Measurements from ENCODE around the gene RNF144B. TPM values are rescaled to one million over a fixed set of nuclear protein-coding genes. Genes with fewer than 3 reads are reported as not detected.

Gene RNF144B
- total and polyA plus RNA-seq, 4 experiments from 2014 or later: 0.93 to 5.8 (median 3.2) TPM

- Histone ChIP-seq H3K27ac (ENCODE audit: low read depth, low read length) (no peak overlapping the region), H3K4me1 (ENCODE audit: insufficient read depth, low read length) (no peaks in the 10 kb centered on the region), H3K4me3 (ENCODE audit: low read length in 2 of 2) (no peak overlapping the region), H3K36me3 (ENCODE audit: insufficient read depth, low read length) (no peaks in the 10 kb centered on the region), H3K9me3 (ENCODE audit: control insufficient read depth in 1 of 2, low read length in 2 of 2) (no peaks in the 10 kb centered on the region), H3K27me3 (ENCODE audit: insufficient read depth, low read length) (no peaks in the 10 kb centered on the region)
- H3K4me3 Mint-ChIP-seq: no peak overlapping the region
- no peaks in the 10 kb centered on the region for H3K9me3 Mint-ChIP-seq
- intact Hi-C loops (cut with micrococcal nuclease): no loop called here
- ChIA-PET POLR2A (ENCODE audit: partially characterized antibody) (no interaction called here), CTCF (ENCODE audit: partially characterized antibody) (no interaction called here)
- DNase-seq: no peak
- peaks cover 0 to 2% of the 10 kb centered on the region in 2 donors for H3K27me3 Mint-ChIP-seq
- H3K36me3 Mint-ChIP-seq: peaks cover 3 to 28% of the 10 kb centered on the region in 2 donors
- H3K27ac Mint-ChIP-seq: no peak overlapping the region
- H3K4me1 Mint-ChIP-seq: peaks cover 0 to 2% (median 0%) of the 10 kb centered on the region in 4 donors
Measured at GRCh38 chr6:18415207-18415606, 28.1 kb downstream of the RNF144B start.

GRCh38 chr6:18415671-18416340 is 28.7 kb downstream of the RNF144B start:
- peaks cover 3 to 23% of the 10 kb centered on the region in 2 donors for H3K36me3 Mint-ChIP-seq
- no peak overlapping the region for H3K4me3 ChIP-seq (ENCODE audit: low read length in 2 of 2)
- H3K27me3 Mint-ChIP-seq: no peaks in the 10 kb centered on the region
- H3K9me3 Mint-ChIP-seq: no peaks in the 10 kb centered on the region
- ChIA-PET POLR2A (ENCODE audit: partially characterized antibody) (no interaction called here), CTCF (ENCODE audit: partially characterized antibody) (no interaction called here)
- DNase-seq: no peak
- no peaks in the 10 kb centered on the region for H3K4me1 Mint-ChIP-seq
- H3K27me3 ChIP-seq (ENCODE audit: insufficient read depth, low read length): no peaks in the 10 kb centered on the region
- no peak overlapping the region for H3K27ac ChIP-seq (ENCODE audit: low read depth, low read length)
- H3K27ac Mint-ChIP-seq: no peak overlapping the region
- intact Hi-C loops (cut with micrococcal nuclease): no loop called here
- no peaks in the 10 kb centered on the region for H3K4me1 ChIP-seq (ENCODE audit: insufficient read depth, low read length)
- H3K9me3 ChIP-seq (ENCODE audit: control insufficient read depth in 1 of 2, low read length in 2 of 2): no peaks in the 10 kb centered on the region
- no peak overlapping the region for H3K4me3 Mint-ChIP-seq
- H3K36me3 ChIP-seq (ENCODE audit: insufficient read depth, low read length): no peaks in the 10 kb centered on the region

GRCh38 chr6:18416341-18416679 is 29.2 kb downstream of the RNF144B start:
- no peak overlapping the region for H3K27ac Mint-ChIP-seq
- H3K9me3 ChIP-seq (ENCODE audit: control insufficient read depth in 1 of 2, low read length in 2 of 2): no peaks in the 10 kb centered on the region
- H3K27me3 ChIP-seq (ENCODE audit: insufficient read depth, low read length): no peaks in the 10 kb centered on the region
- CTCF ChIA-PET (ENCODE audit: partially characterized antibody): no interaction called here
- DNase-seq: no peak
- POLR2A ChIA-PET (ENCODE audit: partially characterized antibody): no interaction called here
- no peaks in the 10 kb centered on the region for H3K4me1 Mint-ChIP-seq
- no peak overlapping the region for H3K4me3 ChIP-seq (ENCODE audit: low read length in 2 of 2)
- peaks cover 3 to 23% of the 10 kb centered on the region in 2 donors for H3K36me3 Mint-ChIP-seq
- intact Hi-C loops (cut with micrococcal nuclease): no loop called here
- H3K9me3 Mint-ChIP-seq: no peaks in the 10 kb centered on the region
- H3K4me3 Mint-ChIP-seq: no peak overlapping the region
- H3K27me3 Mint-ChIP-seq: no peaks in the 10 kb centered on the region
- H3K36me3 ChIP-seq (ENCODE audit: insufficient read depth, low read length): no peaks in the 10 kb centered on the region
- H3K27ac ChIP-seq (ENCODE audit: low read depth, low read length): no peak overlapping the region
- H3K4me1 ChIP-seq (ENCODE audit: insufficient read depth, low read length): no peaks in the 10 kb centered on the region

- Mint-ChIP-seq H3K4me3 (no peak overlapping the region), H3K9me3 (no peaks in the 10 kb centered on the region), H3K4me1 (no peaks in the 10 kb centered on the region), H3K27me3 (no peaks in the 10 kb centered on the region), H3K36me3 (peaks cover 3 to 10% of the 10 kb centered on the region in 2 donors), H3K27ac (no peak overlapping the region)
- H3K9me3 ChIP-seq (ENCODE audit: control insufficient read depth in 1 of 2, low read length in 2 of 2): no peaks in the 10 kb centered on the region
- ChIA-PET POLR2A (ENCODE audit: partially characterized antibody) (no interaction called here), CTCF (ENCODE audit: partially characterized antibody) (no interaction called here)
- no peak overlapping the region for H3K4me3 ChIP-seq (ENCODE audit: low read length in 2 of 2)
- H3K4me1 ChIP-seq (ENCODE audit: insufficient read depth, low read length): no peaks in the 10 kb centered on the region
- intact Hi-C loops (cut with micrococcal nuclease): no loop called here
- no peak overlapping the region for H3K27ac ChIP-seq (ENCODE audit: low read depth, low read length)
- no peaks in the 10 kb centered on the region for H3K27me3 ChIP-seq (ENCODE audit: insufficient read depth, low read length)
- H3K36me3 ChIP-seq (ENCODE audit: insufficient read depth, low read length): no peaks in the 10 kb centered on the region
- no peak for DNase-seq
Measured at GRCh38 chr6:18420328-18420727, 33.2 kb downstream of the RNF144B start.

GRCh38 chr6:18422136-18422535 is 35.0 kb downstream of the RNF144B start:
- POLR2A ChIA-PET (ENCODE audit: partially characterized antibody): no interaction called here
- DNase-seq: no peak

GRCh38 chr6:18423426-18423825 is 36.3 kb downstream of the RNF144B start:
- Histone ChIP-seq H3K36me3 (ENCODE audit: insufficient read depth, low read length) (no peaks in the 10 kb centered on the region), H3K4me1 (ENCODE audit: insufficient read depth, low read length) (no peaks in the 10 kb centered on the region), H3K27ac (ENCODE audit: low read depth, low read length) (no peak overlapping the region), H3K27me3 (ENCODE audit: insufficient read depth, low read length) (no peaks in the 10 kb centered on the region), H3K4me3 (ENCODE audit: low read length in 2 of 2) (no peak overlapping the region), H3K9me3 (ENCODE audit: control insufficient read depth in 1 of 2, low read length in 2 of 2) (no peaks in the 10 kb centered on the region)
- H3K27ac Mint-ChIP-seq: no peak overlapping the region
- CTCF ChIA-PET (ENCODE audit: partially characterized antibody): interaction anchor here (0.7 kb wide), 1 partner anchor 15 kb away, joined by 3 read pairs; no protein-coding TSS in a partner anchor
- no peaks in the 10 kb centered on the region for H3K4me1 Mint-ChIP-seq
- POLR2A ChIA-PET (ENCODE audit: partially characterized antibody): no interaction called here
- H3K4me3 Mint-ChIP-seq: no peak overlapping the region
- peaks cover 6 to 10% of the 10 kb centered on the region in 2 donors for H3K36me3 Mint-ChIP-seq
- no peaks in the 10 kb centered on the region for H3K27me3 Mint-ChIP-seq
- DNase-seq: no peak
- intact Hi-C loops (cut with micrococcal nuclease): no loop called here
- no peaks in the 10 kb centered on the region for H3K9me3 Mint-ChIP-seq

More at GRCh38 chr6:18422136-18422535, 35.0 kb downstream of the RNF144B start:
- no peaks in the 10 kb centered on the region for H3K36me3 ChIP-seq (ENCODE audit: insufficient read depth, low read length)
- H3K27ac Mint-ChIP-seq: no peak overlapping the region
- intact Hi-C loops (cut with micrococcal nuclease): no loop called here
- H3K4me1 Mint-ChIP-seq: no peaks in the 10 kb centered on the region
- H3K27me3 ChIP-seq (ENCODE audit: insufficient read depth, low read length): no peaks in the 10 kb centered on the region
- H3K4me3 Mint-ChIP-seq: no peak overlapping the region
- H3K27ac ChIP-seq (ENCODE audit: low read depth, low read length): no peak overlapping the region
- H3K9me3 Mint-ChIP-seq: no peaks in the 10 kb centered on the region
- no peaks in the 10 kb centered on the region for H3K36me3 Mint-ChIP-seq
- H3K27me3 Mint-ChIP-seq: no peaks in the 10 kb centered on the region
- CTCF ChIA-PET (ENCODE audit: partially characterized antibody): no interaction called here
- H3K9me3 ChIP-seq (ENCODE audit: control insufficient read depth in 1 of 2, low read length in 2 of 2): no peaks in the 10 kb centered on the region
- no peaks in the 10 kb centered on the region for H3K4me1 ChIP-seq (ENCODE audit: insufficient read depth, low read length)
- no peak overlapping the region for H3K4me3 ChIP-seq (ENCODE audit: low read length in 2 of 2)

- H3K4me3 ChIP-seq (ENCODE audit: low read length in 2 of 2): no peak overlapping the region
- Mint-ChIP-seq H3K36me3 (peaks cover 7 to 12% of the 10 kb centered on the region in 2 donors), H3K27ac (no peak overlapping the region), H3K4me1 (no peaks in the 10 kb centered on the region), H3K27me3 (no peaks in the 10 kb centered on the region), H3K9me3 (no peaks in the 10 kb centered on the region), H3K4me3 (no peak overlapping the region)
- ChIA-PET CTCF (ENCODE audit: partially characterized antibody) (no interaction called here), POLR2A (ENCODE audit: partially characterized antibody) (no interaction called here)
- no peak overlapping the region for H3K27ac ChIP-seq (ENCODE audit: low read depth, low read length)
- no peaks in the 10 kb centered on the region for H3K9me3 ChIP-seq (ENCODE audit: control insufficient read depth in 1 of 2, low read length in 2 of 2)
- intact Hi-C loops (cut with micrococcal nuclease): no loop called here
- no peaks in the 10 kb centered on the region for H3K4me1 ChIP-seq (ENCODE audit: insufficient read depth, low read length)
- no peaks in the 10 kb centered on the region for H3K27me3 ChIP-seq (ENCODE audit: insufficient read depth, low read length)
- H3K36me3 ChIP-seq (ENCODE audit: insufficient read depth, low read length): no peaks in the 10 kb centered on the region
- no peak for DNase-seq
Measured at GRCh38 chr6:18424201-18424600, 37.1 kb downstream of the RNF144B start.

- CTCF ChIA-PET (ENCODE audit: partially characterized antibody): no interaction called here
- no peaks in the 10 kb centered on the region for H3K9me3 ChIP-seq (ENCODE audit: control insufficient read depth in 1 of 2, low read length in 2 of 2)
- DNase-seq: no peak
- no peak overlapping the region for H3K27ac ChIP-seq (ENCODE audit: low read depth, low read length)
- H3K27me3 ChIP-seq (ENCODE audit: insufficient read depth, low read length): no peaks in the 10 kb centered on the region
- intact Hi-C loops (cut with micrococcal nuclease): no loop called here
- no peak overlapping the region for H3K27ac Mint-ChIP-seq
- no peak overlapping the region for H3K4me3 Mint-ChIP-seq
- no peaks in the 10 kb centered on the region for H3K4me1 Mint-ChIP-seq
- H3K27me3 Mint-ChIP-seq: no peaks in the 10 kb centered on the region
- H3K36me3 Mint-ChIP-seq: peaks cover 7 to 18% of the 10 kb centered on the region in 2 donors
- H3K36me3 ChIP-seq (ENCODE audit: insufficient read depth, low read length): no peaks in the 10 kb centered on the region
- POLR2A ChIA-PET (ENCODE audit: partially characterized antibody): no interaction called here
- H3K9me3 Mint-ChIP-seq: no peaks in the 10 kb centered on the region
- H3K4me1 ChIP-seq (ENCODE audit: insufficient read depth, low read length): no peaks in the 10 kb centered on the region
- H3K4me3 ChIP-seq (ENCODE audit: low read length in 2 of 2): no peak overlapping the region
Measured at GRCh38 chr6:18425218-18425617, 38.1 kb downstream of the RNF144B start.

All from CD4-positive, alpha-beta memory T cell (primary cell).